ENCODE results near the gene ATXN1. TPM values are rescaled to one million over a fixed set of nuclear protein-coding genes. Genes with fewer than 3 reads are reported as not detected.

ATXN1 gene
- total and polyA plus RNA-seq, 2 experiments from 2014 or later: 4.8 to 9.1 TPM

GRCh38 chr6:16333580-16333979 is 427.7 kb downstream of the ATXN1 start:
- no peak overlapping the region for H3K4me3 ChIP-seq
- TF ChIP-seq ZNF331 (CRISPR knock-in tag; IDR thresholded peaks at IDR 0.05; ENCODE audit: low read depth) (no peak), STAT1 (IDR thresholded peaks at IDR 0.05; ENCODE audit: unreplicated experiment) (no peak), JUNB (IDR thresholded peaks at IDR 0.05; ENCODE audit: unreplicated experiment) (no peak), POLR2AphosphoS5 (IDR thresholded peaks at IDR 0.05; ENCODE audit: low read depth) (no peak), EZH2phosphoT487 (IDR thresholded peaks at IDR 0.05; ENCODE audit: unreplicated experiment) (no peak), ETS1 (IDR thresholded peaks at IDR 0.05) (no peak)
- H4K20me1 ChIP-seq (replicated peaks; ENCODE audit: insufficient read depth): no peaks in the 10 kb centered on the region
- Mint-ChIP-seq H3K36me3 (ENCODE audit: low read depth) (no peaks in the 10 kb centered on the region), H3K4me3 (no peak overlapping the region), H3K27ac (no peak overlapping the region), H3K27me3 (ENCODE audit: insufficient read depth, low read depth, poor library complexity) (no peaks in the 10 kb centered on the region), H3K4me1 (peaks cover 6% of the 10 kb centered on the region), H3K9me3 (no peaks in the 10 kb centered on the region)
- ATAC-seq (no peak), DNase-seq (ENCODE audit: low spot score) (no peak)
- no peaks in the 10 kb centered on the region for H3K9me2 ChIP-seq (ENCODE audit: insufficient read depth)
- H2AFZ ChIP-seq: no peak overlapping the region
- no peaks in the 10 kb centered on the region; the same call in 1 of the 2 replicates for H3K4me1 ChIP-seq (ENCODE audit: insufficient read depth)
- no peaks in the 10 kb centered on the region for H3K36me3 ChIP-seq (ENCODE audit: insufficient read depth)
- H3K4me2 ChIP-seq: no peak overlapping the region
- H3K79me2 ChIP-seq (replicated peaks; ENCODE audit: insufficient read depth): no peaks in the 10 kb centered on the region
- H3K27ac ChIP-seq (ENCODE audit: low read depth): no peak overlapping the region
- peaks cover 5% of the 10 kb centered on the region; the same call in 1 of the 2 replicates for H3F3A ChIP-seq (replicated peaks; ENCODE audit: low read depth)
- H3K27me3 ChIP-seq (ENCODE audit: insufficient read depth): no peaks in the 10 kb centered on the region

- ATAC-seq (peak; percentile 99), DNase-seq (ENCODE audit: low spot score) (peak; percentile 94)
- Histone ChIP-seq H3K27ac (ENCODE audit: low read depth) (peak overlapping the region; percentile 72; the same call in 1 of the 2 replicates), H2AFZ (no peak overlapping the region), H3K27me3 (ENCODE audit: insufficient read depth) (no peaks in the 10 kb centered on the region), H3K4me3 (no peak overlapping the region), H3K36me3 (ENCODE audit: insufficient read depth) (no peaks in the 10 kb centered on the region), H3K79me2 (replicated peaks; ENCODE audit: insufficient read depth) (no peaks in the 10 kb centered on the region), H3F3A (replicated peaks; ENCODE audit: low read depth) (peaks cover 5% of the 10 kb centered on the region; the same call in 1 of the 2 replicates), H3K9me2 (ENCODE audit: insufficient read depth) (no peaks in the 10 kb centered on the region), H3K4me2 (peak overlapping the region; percentile 27; the same call in 1 of the 2 replicates), H4K20me1 (replicated peaks; ENCODE audit: insufficient read depth) (no peaks in the 10 kb centered on the region), H3K4me1 (ENCODE audit: insufficient read depth) (no peaks in the 10 kb centered on the region; the same call in 1 of the 2 replicates)
- Mint-ChIP-seq H3K4me1 (peaks cover 3% of the 10 kb centered on the region), H3K27ac (no peak overlapping the region), H3K36me3 (ENCODE audit: low read depth) (no peaks in the 10 kb centered on the region), H3K9me3 (no peaks in the 10 kb centered on the region), H3K4me3 (no peak overlapping the region), H3K27me3 (ENCODE audit: insufficient read depth, low read depth, poor library complexity) (peaks cover 6% of the 10 kb centered on the region)
- TF ChIP-seq CREB1 (CRISPR knock-in tag; IDR thresholded peaks at IDR 0.05; ENCODE audit: low read depth) (no peak), CTCF (conservative IDR thresholded peaks at IDR 0.05; ENCODE audit: low read depth in 2 of 2) (peak; percentile 93 to 98)
Measured at GRCh38 chr6:16332175-16332542, 429.1 kb downstream of the ATXN1 start.

Data from GM23338 (cell line).